H9 (cell line): Measurements from ENCODE around the gene USH2A. TPM values are rescaled to one million over a fixed set of nuclear protein-coding genes. Genes with fewer than 3 reads are reported as not detected.

ENCODE experiments used
- DNase-seq: peaks from one replicate; pipeline ENCODE4 v3.0.0-alpha.2; 2017
- H2AFZ ChIP-seq: one replicate; pipeline ENCODE4 v1.6.1; 2013; ENCODE audit warnings: mild to moderate bottlenecking, low read length, control low read depth, moderate library complexity
- H2AK5ac ChIP-seq: 2 replicates; pipeline ENCODE4 v1.6.1; 2013; ENCODE audit warnings: low read length, control low read depth, mixed read lengths; ENCODE audit not compliant: insufficient read length
- H2BK120ac ChIP-seq: one replicate; pipeline ENCODE4 v1.6.1; 2013; ENCODE audit warnings: low read depth, mild to moderate bottlenecking, low read length, control low read depth, inconsistent platforms; ENCODE audit not compliant: poor library complexity, severe bottlenecking
- H2BK12ac ChIP-seq: 2 replicates; pipeline ENCODE4 v1.6.1; 2013; ENCODE audit warnings: low read length, control low read depth, mixed read lengths, low read depth; ENCODE audit not compliant: insufficient read length
- H2BK15ac ChIP-seq: 2 replicates; pipeline ENCODE4 v1.6.1; 2013; ENCODE audit warnings: low read depth, low read length, control low read depth
- H2BK20ac ChIP-seq: one replicate; pipeline ENCODE4 v1.6.1; 2013; ENCODE audit warnings: low read depth, mild to moderate bottlenecking, low read length, control low read depth, inconsistent platforms; ENCODE audit not compliant: poor library complexity, severe bottlenecking
- H2BK5ac ChIP-seq: 2 replicates; pipeline ENCODE4 v1.6.1; 2013; ENCODE audit warnings: low read length, control low read depth, mixed read lengths; ENCODE audit not compliant: insufficient read length
- H3K14ac ChIP-seq: 2 replicates; pipeline ENCODE4 v1.6.1; 2013; ENCODE audit warnings: low read length, control low read depth; ENCODE audit not compliant: insufficient read depth
- H3K18ac ChIP-seq: 2 replicates; pipeline ENCODE4 v1.6.1; 2013; ENCODE audit warnings: low read depth, mild to moderate bottlenecking, mixed read lengths, low read length, control low read depth; ENCODE audit not compliant: insufficient read length
- H3K23ac ChIP-seq: 2 replicates; pipeline ENCODE4 v1.6.1; 2013; ENCODE audit warnings: low read length, control low read depth, mixed read lengths, low read depth; ENCODE audit not compliant: insufficient read length
- H3K23me2 ChIP-seq: 2 replicates; pipeline ENCODE4 v1.6.1; 2013; ENCODE audit warnings: low read depth, mild to moderate bottlenecking, mixed read lengths, low read length, control low read depth; ENCODE audit not compliant: insufficient read length, poor library complexity, severe bottlenecking
- H3K27ac ChIP-seq: 2 replicates; pipeline ENCODE4 v1.5.1; 2013; ENCODE audit warnings: low read length, control low read depth, mixed read lengths, low read depth; ENCODE audit not compliant: insufficient read length
- H3K27me3 ChIP-seq: 2 replicates; pipeline ENCODE4 v1.6.1; 2013; ENCODE audit warnings: low read length, control low read depth, inconsistent platforms; ENCODE audit not compliant: insufficient read depth
- H3K4ac ChIP-seq: 2 replicates; pipeline ENCODE4 v1.6.1; 2013; ENCODE audit warnings: low read depth, mild to moderate bottlenecking, control low read depth, inconsistent platforms, low read length, moderate library complexity
- H3K4me1 ChIP-seq: 2 replicates; pipeline ENCODE4 v1.6.1; 2013; ENCODE audit warnings: low read length, control low read depth, inconsistent platforms; ENCODE audit not compliant: insufficient read depth
- H3K4me2 ChIP-seq: 2 replicates; pipeline ENCODE4 v1.6.1; 2013; ENCODE audit warnings: low read length, control low read depth, mixed read lengths; ENCODE audit not compliant: insufficient read length, insufficient read depth
- H3K56ac ChIP-seq: 2 replicates; pipeline ENCODE4 v1.6.1; 2013; ENCODE audit warnings: low read depth, mild to moderate bottlenecking, mixed read lengths, low read length, control low read depth; ENCODE audit not compliant: insufficient read length
- H3K79me1 ChIP-seq: 2 replicates; pipeline ENCODE4 v1.6.1; 2013; ENCODE audit warnings: low read depth, mild to moderate bottlenecking, moderate library complexity, low read length, control low read depth, inconsistent platforms; ENCODE audit not compliant: insufficient read depth, poor library complexity, severe bottlenecking
- H3K79me2 ChIP-seq: 2 replicates; pipeline ENCODE4 v1.6.1; 2013; ENCODE audit warnings: low read length, control low read depth, inconsistent platforms; ENCODE audit not compliant: insufficient read depth
- H3K9ac ChIP-seq: 2 replicates; pipeline ENCODE4 v1.6.1; 2013; ENCODE audit warnings: low read length, control low read depth, mixed read lengths; ENCODE audit not compliant: insufficient read length; ENCODE audit errors: extremely low read depth
- H3K9me3 ChIP-seq: one replicate; pipeline ENCODE4 v1.6.1; 2013; ENCODE audit warnings: low read depth, low read length, inconsistent platforms; ENCODE audit not compliant: control insufficient read depth
- H3T11ph ChIP-seq: one replicate; pipeline ENCODE4 v1.6.1; 2013; ENCODE audit warnings: mild to moderate bottlenecking, low read length, control low read depth, inconsistent platforms
- H4K20me1 ChIP-seq: one replicate; pipeline ENCODE4 v1.6.1; 2013; ENCODE audit not compliant: control insufficient read depth, insufficient read length, insufficient read depth
- H4K5ac ChIP-seq: 2 replicates; pipeline ENCODE4 v1.6.1; 2013; ENCODE audit warnings: low read depth, mild to moderate bottlenecking, mixed read lengths, low read length, control low read depth; ENCODE audit not compliant: insufficient read length
- H4K8ac ChIP-seq: replicated peaks from 2 replicates; pipeline ENCODE4 v1.6.1; 2013; ENCODE audit warnings: low read length, control low read depth, mixed read lengths, low read depth; ENCODE audit not compliant: insufficient read length
- H4K91ac ChIP-seq: 2 replicates; pipeline ENCODE4 v1.6.1; 2013; ENCODE audit warnings: low read depth, mild to moderate bottlenecking, moderate library complexity, mixed read lengths, low read length, control low read depth; ENCODE audit not compliant: insufficient read length
- H3K27ac Mint-ChIP-seq, 3 experiments: 2 replicates in 2 of 3; 3 replicates in 1 of 3; pipeline ENCODE4 v1.8.0; 2020 to 2021; ENCODE audit warnings: mixed read lengths in 3 of 3, mild to moderate bottlenecking in 1 of 3, moderate library complexity in 1 of 3
- H3K27me3 Mint-ChIP-seq: 2 replicates; pipeline ENCODE4 v1.8.0; 2021; ENCODE audit warnings: low read depth, mild to moderate bottlenecking, moderate library complexity, mixed read lengths
- H3K36me3 Mint-ChIP-seq, 3 experiments: 2 replicates in 2 of 3; 3 replicates in 1 of 3; pipeline ENCODE4 v1.8.0; 2020 to 2021; ENCODE audit warnings: low read depth in 3 of 3, mixed read lengths in 3 of 3; ENCODE audit not compliant: insufficient read depth in 1 of 3
- H3K4me1 Mint-ChIP-seq, 2 experiments: 2 replicates each; pipeline ENCODE4 v1.8.0; 2020; ENCODE audit warnings: mixed read lengths in 2 of 2
- H3K4me3 Mint-ChIP-seq, 2 experiments: 2 replicates in 1 of 2; 3 replicates in 1 of 2; pipeline ENCODE4 v1.8.0; 2020 to 2021; ENCODE audit warnings: mild to moderate bottlenecking in 2 of 2, mixed read lengths in 2 of 2, moderate library complexity in 1 of 2
- H3K9me3 Mint-ChIP-seq, 2 experiments: 2 replicates in 1 of 2; 3 replicates in 1 of 2; pipeline ENCODE4 v1.8.0; 2020; ENCODE audit warnings: mild to moderate bottlenecking in 2 of 2, mixed read lengths in 2 of 2, moderate library complexity in 1 of 2
- CTCF ChIP-seq: fragments of 200-600 bp; sonication (generic); conservative IDR thresholded peaks from 3 replicates; pipeline ENCODE4 v1.8.0; 2021; ENCODE audit warnings: antibody characterized with exemption, mild to moderate bottlenecking
- total RNA-seq: library from RNA; stranded (reverse); gene quantifications from 2 replicates; pipeline ENCODE4 v1.2.1, GENCODE V29; 2021

Gene USH2A
- total RNA-seq, 1 experiment from 2014 or later = 0.11 TPM

DNA sequence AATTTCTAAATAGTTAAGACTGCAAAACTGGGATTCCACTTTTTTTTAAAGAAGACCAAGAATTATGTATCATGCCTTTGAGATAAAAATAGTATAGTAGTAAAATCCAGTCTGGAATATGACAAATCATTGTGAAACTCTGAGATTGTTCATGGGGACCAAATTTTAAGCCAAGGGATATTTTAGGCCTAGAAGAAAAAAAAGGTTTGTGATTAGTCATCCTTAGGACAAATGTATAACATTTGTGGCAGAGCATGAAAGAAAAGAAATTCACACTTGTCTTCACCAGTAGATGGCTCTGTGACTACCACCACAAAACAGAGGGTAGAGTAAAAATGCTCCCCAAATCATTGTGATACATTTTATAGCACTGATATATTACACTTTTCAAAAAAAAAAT lies 630.1 kb downstream of the USH2A start:
- Mint-ChIP-seq H3K9me3 (no peaks in the 10 kb centered on the region), H3K27me3 (no peaks in the 10 kb centered on the region), H3K27ac (no peak overlapping the region), H3K36me3 (no peaks in the 10 kb centered on the region), H3K4me3 (no peak overlapping the region), H3K4me1 (no peaks in the 10 kb centered on the region)
- Histone ChIP-seq H3K79me1 (no peaks in the 10 kb centered on the region), H3K56ac (no peak overlapping the region), H3K23me2 (no peaks in the 10 kb centered on the region), H3K27ac (no peak overlapping the region), H2AFZ (no peak overlapping the region), H3K79me2 (no peaks in the 10 kb centered on the region), H2BK20ac (no peak overlapping the region), H3K9me3 (no peaks in the 10 kb centered on the region), H4K8ac (no peak overlapping the region), H3K4me2 (no peak overlapping the region), H3K4ac (no peak overlapping the region), H3K18ac (no peak overlapping the region), H4K20me1 (no peaks in the 10 kb centered on the region), H3T11ph (no peak overlapping the region), H3K23ac (no peak overlapping the region), H3K4me1 (no peaks in the 10 kb centered on the region), H4K91ac (no peak overlapping the region), H2BK15ac (no peak overlapping the region), H2AK5ac (no peak overlapping the region), H2BK120ac (no peak overlapping the region), H4K5ac (no peak overlapping the region), H3K27me3 (no peaks in the 10 kb centered on the region), H3K14ac (no peak overlapping the region), H2BK12ac (no peak overlapping the region), H2BK5ac (no peak overlapping the region), H3K9ac (no peak overlapping the region)
- no peak for DNase-seq
- peak; percentile 60 for TF ChIP-seq CTCF
